SU-DHL-6 (cell line): ENCODE results near the gene OR2D2.

Source experiments
- CTCF ChIP-seq: fragments of 200-600 bp; sonication (generic); IDR thresholded peaks from one replicate; pipeline ENCODE4 v1.5.1; 2017; ENCODE audit warnings: antibody characterized with exemption, mild to moderate bottlenecking, low read length, moderate library complexity; ENCODE audit not compliant: insufficient read depth, poor library complexity, severe bottlenecking
- EZH2phosphoT487 ChIP-seq: fragments of 200-600 bp; sonication (generic), shearing (Covaris generic); conservative IDR thresholded peaks from 2 replicates; pipeline ENCODE4 v1.6.1; 2018; ENCODE audit warnings: mild to moderate bottlenecking, antibody characterized with exemption, low read length, moderate library complexity, mixed read lengths

DNA sequence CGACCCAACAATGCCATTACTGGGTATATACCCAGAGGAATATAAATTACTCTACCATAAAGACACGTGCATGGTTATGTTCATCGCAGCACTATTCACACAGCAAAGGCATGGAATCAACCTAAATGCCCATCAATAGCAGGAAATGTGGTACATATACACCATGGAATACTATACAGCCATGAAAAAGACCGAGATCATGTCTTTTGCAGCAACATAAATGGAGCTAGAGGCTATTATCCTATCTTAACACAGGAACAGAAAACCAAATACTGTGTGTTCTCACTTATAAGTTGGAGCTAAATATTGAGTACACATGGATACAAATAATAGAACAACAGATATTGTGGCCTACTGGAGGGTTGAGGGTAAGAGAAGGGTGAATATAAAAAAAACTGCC, 3.5 kb downstream of the OR2D2 start:
- TF ChIP-seq CTCF = no peak
- no peak for TF ChIP-seq EZH2phosphoT487
